K562 (cell line): Measurements from ENCODE around the gene THAP11. TPM values are rescaled to one million over a fixed set of nuclear protein-coding genes. Genes with fewer than 3 reads are reported as not detected.

ENCODE experiments used
- ATAC-seq: fragments of 200-7000 bp; cut with Tn5 transposase; 3 replicates; pipeline ENCODE4 v1.9.1; 2020; ENCODE audit warnings: moderate library complexity
- BruUV-seq: library from RNA; stranded (reverse); fragments of 400-500 nt; replicated peaks from 2 replicates; lab custom pipeline; 2021; lab: Mats Ljungman, UMichigan
- CTCF ChIA-PET: fragments of 300-600 bp; formaldehyde crosslinking; extraction: SDS; loops from one replicate; lab custom pipeline; 2021; ENCODE audit warnings: low intra/inter-chr PET ratio; lab: Yijun Ruan, JAX
- POLR2A ChIA-PET: fragments of 300-600, 350-650 bp; sonication (Branson Sonifier 250); formaldehyde crosslinking; extraction: SDS; loops from one replicate; lab custom pipeline; 2021; ENCODE audit warnings: antibody characterized with exemption, inconsistent platforms; lab: Yijun Ruan, JAX
- DNase-seq, 4 experiments: peaks; one replicate each; pipeline versions ENCODE4 v3.0.0 to v3.0.0-alpha.2; 2011 to 2018; ENCODE audit warnings: low spot score in 3 of 4, mixed read lengths in 3 of 4; ENCODE audit errors: extremely low read depth in 1 of 4
- FAIRE-seq: peaks from 2 replicates; lab custom pipeline; 2011; peaks lifted over from hg19 to GRCh38; lab: Jason Lieb, UNC
- H2AFZ ChIP-seq: 2 replicates; pipeline ENCODE4 v1.6.0; 2011; ENCODE audit warnings: low read depth, low read length, control low read depth, inconsistent platforms
- H3K27ac ChIP-seq: fragments of 200-600 bp; 3 replicates; pipeline ENCODE4 v1.8.0; 2011; ENCODE audit warnings: low read depth, mild to moderate bottlenecking, control low read depth, inconsistent platforms, low read length, moderate library complexity, mixed read lengths; ENCODE audit errors: extremely low read depth
- H3K27me3 ChIP-seq, 2 experiments: fragments of 300-600 bp in 1 of 2; 2 replicates in 1 of 2; 3 replicates in 1 of 2; pipeline versions ENCODE4 v1.6.0 to v1.8.0; 2011; ENCODE audit warnings: inconsistent platforms in 2 of 2, low read length in 2 of 2, mild to moderate bottlenecking in 1 of 2, mixed read lengths in 1 of 2, moderate library complexity in 1 of 2; ENCODE audit not compliant: control insufficient read depth in 2 of 2, insufficient read depth in 2 of 2
- H3K36me3 ChIP-seq: fragments of 300-600 bp; 3 replicates; pipeline ENCODE4 v1.8.0; 2011; ENCODE audit warnings: mild to moderate bottlenecking, low read length, inconsistent platforms; ENCODE audit not compliant: control insufficient read depth, insufficient read depth
- H3K4me1 ChIP-seq, 2 experiments: fragments of 200-600 bp in 1 of 2; replicated peaks in 1 of 2; 2 replicates in 1 of 2; 3 replicates in 1 of 2; pipeline versions ENCODE4 v1.5.1 to v1.8.0; 2011; ENCODE audit warnings: inconsistent platforms in 2 of 2, low read length in 2 of 2, mild to moderate bottlenecking in 1 of 2, mixed read lengths in 1 of 2, moderate library complexity in 1 of 2; ENCODE audit not compliant: control insufficient read depth in 2 of 2, insufficient read depth in 2 of 2
- H3K4me2 ChIP-seq: 2 replicates; pipeline ENCODE4 v1.6.1; 2011; ENCODE audit warnings: low read length, control low read depth, inconsistent platforms, mixed read lengths; ENCODE audit not compliant: insufficient read depth
- H3K4me3 ChIP-seq: fragments of 200-600 bp; sonication (generic), shearing (Covaris generic); 2 replicates; pipeline ENCODE4 v1.5.1; 2016; ENCODE audit warnings: control low read depth, inconsistent platforms
- H3K79me2 ChIP-seq: fragments of 200-600 bp; 3 replicates; pipeline ENCODE4 v1.8.0; 2011; ENCODE audit warnings: low read length, inconsistent platforms; ENCODE audit not compliant: control insufficient read depth, insufficient read depth
- H3K9ac ChIP-seq, 2 experiments: 2 replicates each; pipeline versions ENCODE4 v1.6.0 to v1.6.1; 2011; ENCODE audit warnings: low read depth in 2 of 2, low read length in 2 of 2, control low read depth in 1 of 2, inconsistent platforms in 1 of 2, mild to moderate bottlenecking in 1 of 2, mixed read lengths in 1 of 2; ENCODE audit not compliant: insufficient read depth in 1 of 2
- H3K9me1 ChIP-seq: one replicate; pipeline ENCODE4 v1.6.0; 2011; ENCODE audit warnings: inconsistent platforms, mild to moderate bottlenecking, low read length, moderate library complexity; ENCODE audit not compliant: control insufficient read depth, insufficient read depth
- H3K9me3 ChIP-seq: replicated peaks from 2 replicates; pipeline ENCODE4 v1.5.1; 2011; ENCODE audit warnings: low read depth, low read length, inconsistent platforms; ENCODE audit not compliant: control insufficient read depth, insufficient read depth
- H4K20me1 ChIP-seq: replicated peaks from 2 replicates; pipeline ENCODE4 v1.6.1; 2011; ENCODE audit warnings: low read length, inconsistent platforms, mixed read lengths; ENCODE audit not compliant: control insufficient read depth, insufficient read depth
- E2F3 ChIP-seq: fragments of 250-450 bp; sonication (Bioruptor Pico); IDR thresholded peaks from 2 replicates; pipeline ENCODE4 v1.4.0; 2020; ENCODE audit warnings: mild to moderate bottlenecking
- MECOM ChIP-seq: fragments of 250-450 bp; sonication (Bioruptor Pico); IDR thresholded peaks from 2 replicates; pipeline ENCODE4 v1.8.0; 2022; ENCODE audit warnings: inconsistent platforms
- WGBS: fragments of 100-300 bp; shearing (Covaris generic); methylation state at CpG from one replicate; pipeline ENCODE4 v1.1.6; 2016; ENCODE audit warnings: low coverage, mixed read lengths; ENCODE audit not compliant: insufficient coverage; ENCODE audit errors: missing lambda C conversion rate; 5-methylcytosine and 5-hydroxymethylcytosine counted together
- in situ Hi-C: fragments of 300-500 bp; cut with MboI; formaldehyde crosslinking; loops from 4 replicates; pipeline ENCODE4 v1.15.0; 2018; ENCODE audit warnings: inconsistent platforms, mixed read lengths
- intact Hi-C: fragments of 100-400 bp; cut with micrococcal nuclease; formaldehyde crosslinking; loops from 2 replicates; pipeline ENCODE4 v1.14.2; 2022
- polyA plus RNA-seq, 8 experiments: library from polyadenylated mRNA; depleted of rRNA in 4 of 8; stranded (reverse) in 5 of 8; unstranded in 3 of 8; fragments of >200 nt; fragmentation: Nextera tagmentation in 2 of 8; fragmentation: Illumina TruSeq in 1 of 8; extraction: Ambion mirVana in 2 of 8; extraction: Trizol in 1 of 8; gene quantifications; 2 replicates each; pipeline versions ENCODE4 v1.2.1 to v1.2.3, GENCODE V29; 2011 to 2014; ENCODE audit warnings: inconsistent platforms in 1 of 8, missing spikeins in 1 of 8
- total RNA-seq, 7 experiments: library from RNA; depleted of rRNA in 6 of 7; stranded (reverse); fragments of >200 nt in 6 of 7; fragmentation: Illumina TruSeq in 2 of 7; extraction: Trizol in 2 of 7; gene quantifications; 2 replicates each; pipeline versions ENCODE4 v1.2.1 to v1.2.3, GENCODE V29; 2011 to 2021; ENCODE audit warnings: low replicate concordance in 1 of 7
- TF ChIP-seq, protein P1 (sequence below), 2 experiments: fragments of 450-650 bp in 1 of 2; sonication (generic) in 1 of 2; formaldehyde crosslinking in 1 of 2; IDR thresholded peaks in 1 of 2; conservative IDR thresholded peaks in 1 of 2; 2 replicates each; pipeline versions ENCODE4 v1.6.1 to v1.8.1; 2016 to 2023; ENCODE audit warnings: mild to moderate bottlenecking in 2 of 2, moderate library complexity in 2 of 2, inconsistent platforms in 1 of 2, missing genetic modification reagents in 1 of 2

Gene THAP11
- total and polyA plus RNA-seq, 9 of the 15 experiments (the other 6 are each of a cell fraction or from before 2014, with no cell fraction given) = 2.4 to 31.6 (median 21.4) TPM

DNA sequence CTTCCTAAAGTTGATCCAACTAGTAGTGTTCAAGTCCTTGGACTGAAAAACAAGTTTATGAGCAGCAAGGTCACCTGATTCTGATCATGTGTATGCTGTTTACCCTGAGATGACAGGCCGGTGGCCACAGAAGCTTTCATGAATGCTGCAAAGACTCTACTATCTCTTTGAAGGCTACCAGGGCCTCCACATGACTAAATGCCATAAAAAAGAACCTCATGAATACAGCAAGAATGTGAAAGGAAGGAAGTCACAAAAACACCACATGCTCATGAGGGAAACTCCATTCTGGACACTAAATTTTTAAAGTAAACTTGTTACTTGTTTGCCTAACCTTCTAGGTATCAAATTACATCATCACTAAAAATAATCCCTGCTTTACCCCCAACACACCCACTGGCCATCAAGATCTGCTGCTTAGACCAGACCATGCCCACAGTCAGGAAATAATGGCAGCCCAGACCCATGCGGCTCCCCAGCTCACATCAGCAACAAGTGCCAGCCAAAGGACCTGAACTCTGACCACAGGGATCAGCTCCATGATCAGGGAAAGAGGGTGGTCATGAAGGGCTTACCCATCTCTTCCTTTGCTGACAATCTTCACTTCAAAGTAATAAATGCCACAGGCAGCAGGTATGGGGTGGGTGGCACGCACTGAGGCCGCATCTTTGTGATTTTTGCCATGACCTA is 37.1 kb upstream of the THAP11 start:
- in situ Hi-C loops = no loop called here

More for the DNA sequence above, 37.1 kb upstream of the THAP11 start:
- TF ChIP-seq E2F3 (no peak), MECOM (CRISPR knock-in tag) (no peak)
- TF ChIP-seq, protein P1, sequence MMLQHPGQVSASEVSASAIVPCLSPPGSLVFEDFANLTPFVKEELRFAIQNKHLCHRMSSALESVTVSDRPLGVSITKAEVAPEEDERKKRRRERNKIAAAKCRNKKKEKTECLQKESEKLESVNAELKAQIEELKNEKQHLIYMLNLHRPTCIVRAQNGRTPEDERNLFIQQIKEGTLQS (IDR thresholded peaks at IDR 0.05) = peak; percentile 55; the same call in 1 of the 2 replicates
- TF ChIP-seq, protein P1 (CRISPR knock-in tag; conservative IDR thresholded peaks at IDR 0.05) = no peak
- TF ChIP-seq, all 486 proteins: peak for 1
- 0 out of 3 replicates have a peak overlapping the region, but pooled peaks have one; percentile 86 for H3K27ac ChIP-seq
- POLR2A ChIA-PET = interaction anchor here (0.5 kb wide), 1 partner anchor 12 kb away, joined by 3 read pairs; no protein-coding TSS in a partner anchor
- 29% methylated on average over 4 of the region's 4 CpGs for WGBS
- peaks cover 45% of the 10 kb centered on the region; the same call in 2 of the 3 replicates for H3K36me3 ChIP-seq
- FAIRE-seq = no peak
- H3K27me3 ChIP-seq = no peaks in the 10 kb centered on the region
- DNase-seq = no peak
- ATAC-seq = no peak
- peak overlapping the region; percentile 95; a peak in 3 of 4 replicates for H3K9ac ChIP-seq
- TSS peak; percentile 47 for BruUV-seq
- peak overlapping the region; percentile 98 for H3K4me3 ChIP-seq
- no peak overlapping the region for H2AFZ ChIP-seq
- no peaks in the 10 kb centered on the region for H3K9me1 ChIP-seq
- H3K79me2 ChIP-seq = peaks cover 50% of the 10 kb centered on the region
- CTCF ChIA-PET = no interaction called here
- peaks cover 22 to 28% of the 10 kb centered on the region in 2 experiments; a peak in 4 of 5 replicates for H3K4me1 ChIP-seq
- intact Hi-C loops = loop anchor here (5.0 kb wide), 1 partner anchor 133 kb away; no protein-coding TSS in a partner anchor
- 0 out of 2 replicates have a peak, but pooled peaks cover 5% of the 10 kb centered on the region for H4K20me1 ChIP-seq
- H3K9me3 ChIP-seq = no peaks in the 10 kb centered on the region
- H3K4me2 ChIP-seq = peak overlapping the region; percentile 92
